Endodermal cell (in vitro differentiated cells): ENCODE measurements around the gene COL4A1. TPM values are rescaled to one million over a fixed set of nuclear protein-coding genes. Genes with fewer than 3 reads are reported as not detected.

Experiments
- DNase-seq: peaks from one replicate; pipeline ENCODE4 v3.0.0-alpha.2; 2017
- H3K27ac ChIP-seq: 2 replicates; pipeline ENCODE4 v1.5.1; 2013; ENCODE audit warnings: mild to moderate bottlenecking, low read depth, low read length, moderate library complexity
- H3K27me3 ChIP-seq: 2 replicates; pipeline ENCODE4 v1.6.1; 2013; ENCODE audit warnings: mild to moderate bottlenecking, low read length, moderate library complexity; ENCODE audit not compliant: insufficient read depth, control insufficient read depth, poor library complexity, severe bottlenecking
- H3K36me3 ChIP-seq: 2 replicates; pipeline ENCODE4 v1.7.0; 2013; ENCODE audit warnings: mild to moderate bottlenecking, low read length, moderate library complexity; ENCODE audit not compliant: control insufficient read depth, insufficient read depth
- H3K4me1 ChIP-seq: one replicate; pipeline ENCODE4 v1.7.0; 2013; ENCODE audit warnings: low read length; ENCODE audit not compliant: control insufficient read depth, insufficient read depth
- H3K4me3 ChIP-seq: 2 replicates; pipeline ENCODE4 v1.5.1; 2013; ENCODE audit warnings: mild to moderate bottlenecking, low read length, moderate library complexity
- H3K9ac ChIP-seq: 2 replicates; pipeline ENCODE4 v1.6.1; 2013; ENCODE audit warnings: mild to moderate bottlenecking, low read length, moderate library complexity; ENCODE audit not compliant: poor library complexity, severe bottlenecking; ENCODE audit errors: extremely low read depth
- H3K9me3 ChIP-seq: 2 replicates; pipeline ENCODE4 v1.6.1; 2013; ENCODE audit warnings: mild to moderate bottlenecking, low read length, moderate library complexity; ENCODE audit not compliant: control insufficient read depth
- H3K27ac Mint-ChIP-seq: 2 replicates; pipeline ENCODE4 v1.8.0; 2020; ENCODE audit warnings: mixed read lengths
- H3K27me3 Mint-ChIP-seq: 2 replicates; pipeline ENCODE4 v1.8.0; 2021; ENCODE audit warnings: mild to moderate bottlenecking, mixed read lengths; ENCODE audit not compliant: insufficient read depth
- H3K36me3 Mint-ChIP-seq: 2 replicates; pipeline ENCODE4 v1.8.0; 2020; ENCODE audit warnings: low read depth, mixed read lengths
- H3K4me1 Mint-ChIP-seq: 2 replicates; pipeline ENCODE4 v1.8.0; 2020; ENCODE audit warnings: mixed read lengths
- H3K4me3 Mint-ChIP-seq: 2 replicates; pipeline ENCODE4 v1.8.0; 2020; ENCODE audit warnings: mild to moderate bottlenecking, moderate library complexity, mixed read lengths
- H3K9me3 Mint-ChIP-seq: 2 replicates; pipeline ENCODE4 v1.8.0; 2020; ENCODE audit warnings: mild to moderate bottlenecking, mixed read lengths
- CTCF ChIP-seq: fragments of 200-600 bp; sonication (generic); conservative IDR thresholded peaks from 2 replicates; pipeline ENCODE4 v1.5.0; 2021; ENCODE audit warnings: antibody characterized with exemption, mild to moderate bottlenecking
- WGBS, 2 experiments: methylation state at CpG; one replicate each; pipeline versions ENCODE4 v1.1.5 to v1.1.7; 2013; ENCODE audit warnings: missing lambda C conversion rate in 2 of 2, mixed read lengths in 1 of 2; ENCODE audit not compliant: insufficient coverage in 1 of 2, insufficient read length in 1 of 2; 5-methylcytosine and 5-hydroxymethylcytosine counted together
- total RNA-seq, 2 donors: library from RNA; stranded (reverse); fragmentation: NEBNext Ultra II Directional in 1 of 2; extraction: Animal tissue kit (Norgen Biotek cat#: 25700) in 1 of 2; gene quantifications; 2 replicates in 1 of 2; 3 replicates in 1 of 2; pipeline ENCODE4 v1.2.1, GENCODE V29; 2021

The COL4A1 gene
- total RNA-seq, 2 donors from 2014 or later, result 702 to 764 TPM

GRCh38 chr13:110197471-110197870 is 109.5 kb downstream of the COL4A1 start:
- H3K36me3 ChIP-seq, result peaks cover 89% of the 10 kb centered on the region
- no peaks in the 10 kb centered on the region for H3K9me3 ChIP-seq
- H3K27me3 ChIP-seq, result no peaks in the 10 kb centered on the region
- H3K4me3 ChIP-seq, result no peak overlapping the region
- H3K4me1 ChIP-seq, result peaks cover 27% of the 10 kb centered on the region
- H3K27ac Mint-ChIP-seq, result peak overlapping the region; percentile 87
- H3K4me3 Mint-ChIP-seq, result peak overlapping the region; percentile 22
- no peak for TF ChIP-seq CTCF
- no peaks in the 10 kb centered on the region for H3K9me3 Mint-ChIP-seq
- 89 to 90% methylated on average over 4 of the region's 4 CpGs for WGBS, 2 experiments
- H3K9ac ChIP-seq, result no peak overlapping the region
- H3K27ac ChIP-seq, result peak overlapping the region; percentile 14
- H3K36me3 Mint-ChIP-seq, result peaks cover 90% of the 10 kb centered on the region
- H3K4me1 Mint-ChIP-seq, result peaks cover 46% of the 10 kb centered on the region
- H3K27me3 Mint-ChIP-seq, result no peaks in the 10 kb centered on the region
- DNase-seq, result no peak

- H3K27ac ChIP-seq, result peak overlapping the region; percentile 14
- peaks cover 46% of the 10 kb centered on the region for H3K4me1 Mint-ChIP-seq
- 83 to 94% methylated on average over 2 to 3 of the region's 3 CpGs for WGBS, 2 experiments
Measured at GRCh38 chr13:110197026-110197425, 109.9 kb downstream of the COL4A1 start.

GRCh38 chr13:110195547-110196485 is 111.1 kb downstream of the COL4A1 start:
- Histone ChIP-seq H3K36me3 (peaks cover 95% of the 10 kb centered on the region), H3K27ac (no peak overlapping the region), H3K4me1 (peaks cover 26% of the 10 kb centered on the region), H3K4me3 (no peak overlapping the region), H3K9ac (no peak overlapping the region), H3K27me3 (no peaks in the 10 kb centered on the region), H3K9me3 (no peaks in the 10 kb centered on the region)
- Mint-ChIP-seq H3K27me3 (no peaks in the 10 kb centered on the region), H3K9me3 (no peaks in the 10 kb centered on the region), H3K4me3 (no peak overlapping the region), H3K36me3 (peaks cover 94% of the 10 kb centered on the region), H3K4me1 (peaks cover 44% of the 10 kb centered on the region), H3K27ac (peak overlapping the region; percentile 85)
- TF ChIP-seq CTCF, result no peak
- DNase-seq, result no peak
- WGBS, 2 experiments, result 77% methylated on average over 8 of the region's 8 CpGs; no CpG with 5 or more reads in 1 of the 2 experiments

More at GRCh38 chr13:110197026-110197425, 109.9 kb downstream of the COL4A1 start:
- H3K27ac Mint-ChIP-seq, result peak overlapping the region; percentile 87
- Histone ChIP-seq H3K4me1 (peaks cover 27% of the 10 kb centered on the region), H3K4me3 (no peak overlapping the region), H3K9ac (no peak overlapping the region), H3K27me3 (no peaks in the 10 kb centered on the region), H3K36me3 (peaks cover 89% of the 10 kb centered on the region), H3K9me3 (no peaks in the 10 kb centered on the region)
- peak overlapping the region; percentile 22 for H3K4me3 Mint-ChIP-seq
- no peak for TF ChIP-seq CTCF
- DNase-seq, result peak; percentile 61
- peaks cover 91% of the 10 kb centered on the region for H3K36me3 Mint-ChIP-seq
- no peaks in the 10 kb centered on the region for H3K9me3 Mint-ChIP-seq
- H3K27me3 Mint-ChIP-seq, result no peaks in the 10 kb centered on the region
